HTERT RPE-1 (cell line): ENCODE data around the gene FAM169A.
"Not testable (repeated sequence)": the region's sequence is repeated elsewhere in the genome, so short reads cannot be mapped to it uniquely, and the experiment has no call there.

Experiments
- in situ Hi-C: fragments of 300-500 bp; cut with MboI; formaldehyde crosslinking; loops from 4 replicates; pipeline ENCODE4 v1.14.3; 2020; ENCODE audit warnings: low sequenced_read_pairs

FAM169A gene

GRCh38 chr5:74801941-74802340, 64.2 kb downstream of the FAM169A start:
- in situ Hi-C loops: no loop called here

- in situ Hi-C loops: no loop called here
Measured at GRCh38 chr5:74801197-74801596, 65.0 kb downstream of the FAM169A start.

DNA sequence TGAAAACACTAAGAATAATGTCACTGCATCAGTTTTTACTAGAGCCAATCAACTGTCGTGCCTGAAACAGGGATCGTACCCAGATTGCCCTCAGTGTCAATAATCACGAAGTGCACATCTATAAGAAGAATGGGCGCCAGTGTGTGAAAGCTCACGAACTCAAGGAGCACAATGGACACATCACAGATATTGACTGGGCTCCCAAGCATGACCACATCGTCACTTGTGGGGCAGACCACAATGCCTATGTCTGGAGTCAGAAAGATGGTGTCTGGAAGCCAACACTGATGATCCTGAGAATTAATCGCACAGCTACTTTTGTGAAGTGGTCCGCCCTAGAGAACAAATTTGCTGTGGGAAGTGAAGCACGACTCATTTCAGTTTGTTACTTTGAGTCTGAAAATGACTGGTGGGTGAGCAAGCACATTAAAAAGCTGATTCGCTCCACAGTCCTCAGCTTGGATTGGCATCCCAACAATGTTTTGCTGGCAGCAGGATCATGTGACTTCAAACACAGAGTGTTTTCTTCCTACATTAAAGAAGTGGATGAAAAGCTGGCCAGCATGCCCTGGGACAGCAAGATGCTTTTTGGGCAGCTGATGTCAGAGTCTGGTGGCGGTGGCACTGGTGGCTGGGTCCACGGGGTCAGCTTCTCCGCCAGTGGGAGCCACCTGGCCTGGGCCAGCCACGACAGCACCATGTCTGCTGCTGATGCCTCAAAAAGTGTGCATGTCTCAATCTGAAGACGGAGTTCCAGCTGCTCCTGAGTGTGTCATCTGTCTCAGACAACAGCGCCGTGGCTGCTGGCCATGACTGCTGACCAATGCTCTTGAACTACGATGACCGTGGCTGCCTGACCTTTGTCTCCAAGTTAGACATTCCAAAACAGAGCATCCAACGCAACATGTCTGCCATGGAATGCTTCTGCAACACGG, 66.9 kb downstream of the FAM169A start:
- in situ Hi-C loops: no loop called here

DNA sequence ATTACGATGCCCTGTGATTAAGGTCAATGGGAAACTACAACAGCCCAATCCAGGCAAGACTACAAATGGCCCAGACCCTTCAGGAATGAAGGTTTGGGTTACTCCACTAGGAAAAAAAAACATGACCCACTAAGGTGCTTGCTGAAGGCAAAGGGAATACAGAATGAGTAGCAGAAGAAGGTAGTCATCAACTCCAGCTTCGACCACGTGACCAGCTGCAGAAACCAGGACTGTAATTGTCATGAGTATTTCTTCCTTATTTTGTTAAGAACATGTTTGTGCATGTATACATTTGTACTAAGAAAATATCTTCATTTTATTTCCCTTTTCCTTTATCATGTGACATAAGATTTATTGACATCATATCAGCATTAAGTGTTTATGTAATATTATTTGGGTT, 74.5 kb downstream of the FAM169A start:
- in situ Hi-C loops: not testable (repeated sequence)

DNA sequence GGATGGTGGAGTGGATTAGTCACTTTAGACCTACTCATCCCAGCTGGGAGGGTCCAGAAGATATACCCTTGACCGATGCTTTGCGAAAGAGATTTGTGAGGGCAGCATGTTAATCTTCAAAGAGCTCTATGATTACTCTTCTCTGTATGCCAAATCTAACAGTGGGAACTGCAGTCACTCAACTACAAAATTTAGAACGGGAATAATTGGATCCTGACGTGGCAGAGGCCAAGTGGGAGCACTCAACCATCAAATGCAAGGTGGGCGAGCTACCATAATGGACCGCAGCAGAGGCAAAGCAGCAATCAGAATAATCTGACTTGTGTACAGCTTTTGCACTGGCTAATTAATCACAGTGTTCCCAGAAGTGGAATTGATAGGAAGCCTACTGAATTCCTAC, 78.8 kb downstream of the FAM169A start:
- in situ Hi-C loops: no loop called here

- in situ Hi-C loops: no loop called here
Measured at GRCh38 chr5:74786851-74787250, 79.3 kb downstream of the FAM169A start.

DNA sequence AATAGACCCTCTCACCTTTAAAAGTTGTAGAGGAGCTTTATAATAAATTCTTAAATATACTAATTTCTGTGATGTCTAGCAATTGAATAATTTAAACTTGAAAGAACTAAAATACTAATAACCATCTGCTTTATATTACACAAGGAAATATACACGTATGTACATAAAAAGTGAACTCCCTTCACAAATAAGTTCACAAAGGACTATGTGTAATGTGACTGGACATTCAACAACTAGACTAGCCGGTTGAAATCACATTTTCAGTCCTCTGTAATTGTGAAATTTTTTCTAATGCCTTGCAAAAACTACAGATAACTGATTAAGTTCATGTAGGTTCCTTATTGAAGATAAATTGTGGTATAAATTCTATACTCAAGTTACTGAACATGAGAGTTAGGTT, 87.6 kb downstream of the FAM169A start:
- in situ Hi-C loops: no loop called here

DNA sequence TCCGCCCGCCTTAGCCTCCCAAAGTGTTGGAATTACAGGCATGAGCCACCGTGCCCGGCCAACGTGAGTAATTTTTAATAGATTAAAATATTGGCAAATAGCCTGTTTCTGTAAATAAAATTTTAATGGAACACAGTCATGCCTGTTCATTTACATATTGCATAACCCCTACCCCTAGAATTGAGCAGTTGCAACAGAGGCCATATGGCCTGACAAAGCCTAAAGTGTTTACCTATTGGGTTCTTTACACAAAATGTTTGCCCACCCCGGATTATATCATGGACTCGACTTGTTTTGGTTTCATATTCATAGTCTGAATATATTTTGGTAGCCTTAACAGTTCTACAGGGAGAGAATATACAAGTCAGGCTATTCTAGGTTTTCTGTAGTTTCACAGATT, 93.8 kb downstream of the FAM169A start:
- in situ Hi-C loops: no loop called here

- in situ Hi-C loops: no loop called here
Measured at GRCh38 chr5:74767579-74767913, 98.6 kb downstream of the FAM169A start.

DNA sequence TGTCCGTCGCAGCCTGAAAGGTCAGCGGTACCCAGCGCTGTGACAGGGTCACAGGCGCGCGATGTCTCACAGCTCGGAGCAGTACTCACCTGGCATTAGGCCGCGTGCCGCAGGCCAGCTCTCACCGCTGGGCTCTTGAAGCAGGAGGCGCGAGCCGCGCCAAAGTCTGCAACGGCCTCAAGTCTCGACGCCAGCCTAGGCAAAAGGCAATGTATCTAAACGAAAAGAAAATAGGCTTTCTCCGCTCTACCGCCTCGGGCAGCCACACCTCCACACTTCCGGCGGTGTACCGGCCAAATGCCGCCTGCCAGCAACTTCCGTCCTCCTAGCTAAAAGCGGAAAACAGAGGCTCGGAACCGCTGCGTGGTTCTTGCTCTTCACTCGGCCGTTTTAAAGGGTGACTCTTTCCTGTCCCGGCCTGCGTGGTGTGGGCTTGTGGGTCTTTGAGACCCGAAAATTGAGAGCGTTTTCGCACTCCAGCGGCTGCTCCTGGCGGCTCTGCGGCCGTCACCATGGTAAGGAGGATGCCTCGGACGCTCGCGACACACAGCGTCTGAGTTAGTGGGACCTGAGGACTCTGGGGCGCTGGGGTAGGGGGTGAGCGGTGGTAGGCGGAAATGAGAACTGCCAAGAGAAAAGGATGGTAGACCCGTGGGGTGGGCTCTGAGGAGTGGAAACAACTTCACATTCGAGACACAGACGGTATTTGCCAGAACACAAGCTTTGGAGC, 99.2 kb downstream of the FAM169A start, which contains the start of the genes GFM2 and NSA2:
Gene GFM2, minus strand, starts transcription at position 269 of the 730 bp plus-strand sequence. CDS start 3,375 bp downstream, outside the sequence.
Gene NSA2, plus strand, starts transcription at position 401 of the 730 bp plus-strand sequence. Its CDS starts 112 bp downstream, at position 513.
- in situ Hi-C loops: no loop called here

GRCh38 chr5:74766418-74766848, 99.8 kb downstream of the FAM169A start:
- in situ Hi-C loops: no loop called here

DNA sequence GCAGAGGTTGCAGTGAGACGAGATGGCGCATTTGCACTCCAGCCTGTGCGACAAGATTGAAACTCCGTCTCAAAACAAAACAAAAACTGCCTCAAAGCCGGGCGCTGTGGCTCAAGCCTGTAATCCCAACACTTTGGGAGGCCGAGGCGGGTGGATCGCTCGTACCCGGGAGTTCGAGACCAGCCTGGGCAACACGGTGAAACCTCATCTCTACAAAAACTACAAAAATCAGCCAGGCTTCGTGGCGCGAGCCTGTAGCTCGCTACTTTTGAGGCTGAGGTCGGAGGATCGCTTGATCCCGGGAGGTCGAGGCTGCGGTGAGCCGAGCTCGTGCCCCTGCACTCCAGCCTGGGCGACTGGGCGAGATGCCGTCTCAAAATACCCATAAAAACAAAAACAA, 100.3 kb downstream of the FAM169A start:
- in situ Hi-C loops: no loop called here

DNA sequence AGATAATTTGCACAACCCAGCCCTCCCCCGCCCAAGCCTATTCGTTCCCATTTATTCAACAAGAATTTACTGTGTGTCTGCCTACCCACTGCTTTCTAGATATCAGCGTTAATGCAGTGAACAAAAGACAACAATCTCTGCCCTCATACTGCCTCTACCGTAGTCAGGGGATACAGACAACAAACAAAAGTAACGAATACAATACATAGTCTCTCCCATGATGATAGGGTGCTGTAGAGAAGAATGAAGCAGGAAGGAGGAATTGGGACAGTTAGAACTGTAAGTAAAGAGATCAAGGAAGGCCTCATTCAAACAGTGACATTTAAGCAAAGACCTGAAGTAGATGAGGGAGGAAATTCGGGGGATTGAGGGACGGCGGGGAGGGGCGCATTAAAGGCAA, 101.0 kb downstream of the FAM169A start:
- in situ Hi-C loops: no loop called here

GRCh38 chr5:74763504-74763903, 102.7 kb downstream of the FAM169A start:
- in situ Hi-C loops: no loop called here

- in situ Hi-C loops: no loop called here
Measured at GRCh38 chr5:74762599-74762998, 103.6 kb downstream of the FAM169A start.

- in situ Hi-C loops: no loop called here
Measured at GRCh38 chr5:74761241-74761640, 104.9 kb downstream of the FAM169A start.

GRCh38 chr5:74748742-74749141, 117.4 kb downstream of the FAM169A start:
- in situ Hi-C loops: not testable (repeated sequence)

GRCh38 chr5:74738406-74738805, 127.8 kb downstream of the FAM169A start:
- in situ Hi-C loops: no loop called here

- in situ Hi-C loops: no loop called here
Measured at GRCh38 chr5:74736759-74737158, 129.4 kb downstream of the FAM169A start.
